ENCODE measurements around the gene CIDEB.
A peak's percentile ranks its signal among the peaks of the same experiment; 100 is the strongest.
"Not testable (repeated sequence)": the region's sequence is repeated elsewhere in the genome, so short reads cannot be mapped to it uniquely, and the experiment has no call there.

The CIDEB gene

DNA sequence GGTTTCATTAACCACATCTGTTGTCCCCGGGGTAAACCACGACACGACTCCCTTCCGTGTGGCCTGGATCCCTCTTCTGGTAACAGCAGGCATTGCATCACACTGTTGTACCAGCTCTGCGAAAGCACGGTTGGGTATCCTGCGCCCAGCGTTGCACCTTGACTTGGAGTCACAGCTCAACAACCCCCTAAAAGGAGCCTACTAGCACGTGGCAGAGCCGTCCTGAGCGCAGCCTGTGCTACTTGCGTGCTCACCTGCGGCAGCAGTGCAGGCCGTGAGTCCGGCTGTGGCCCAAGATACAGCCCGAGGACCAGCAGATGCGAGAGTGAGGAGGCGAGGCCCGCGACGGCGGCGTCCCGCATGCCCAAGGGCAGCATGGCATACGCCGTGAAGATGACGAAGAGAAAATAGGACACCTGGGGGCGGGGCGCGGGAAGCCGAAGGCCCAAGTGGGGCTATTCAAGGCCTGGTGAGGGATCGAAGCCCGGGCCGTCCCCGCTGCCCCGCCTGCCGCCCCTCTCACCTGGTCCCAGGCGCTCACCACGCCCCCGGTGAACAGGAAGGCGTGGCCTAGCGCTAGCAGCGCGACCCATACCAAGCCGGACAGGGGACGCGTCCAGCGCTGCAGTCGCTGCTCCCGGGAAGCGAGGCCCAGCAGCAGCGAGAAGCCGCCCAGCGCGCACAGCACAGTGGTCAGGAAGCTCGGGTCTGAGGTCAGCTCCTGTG, 24.7 kb upstream of the CIDEB start:
- peak; percentile 65 for DNase-seq (ENCODE audit: low read depth, low spot score)

DNA sequence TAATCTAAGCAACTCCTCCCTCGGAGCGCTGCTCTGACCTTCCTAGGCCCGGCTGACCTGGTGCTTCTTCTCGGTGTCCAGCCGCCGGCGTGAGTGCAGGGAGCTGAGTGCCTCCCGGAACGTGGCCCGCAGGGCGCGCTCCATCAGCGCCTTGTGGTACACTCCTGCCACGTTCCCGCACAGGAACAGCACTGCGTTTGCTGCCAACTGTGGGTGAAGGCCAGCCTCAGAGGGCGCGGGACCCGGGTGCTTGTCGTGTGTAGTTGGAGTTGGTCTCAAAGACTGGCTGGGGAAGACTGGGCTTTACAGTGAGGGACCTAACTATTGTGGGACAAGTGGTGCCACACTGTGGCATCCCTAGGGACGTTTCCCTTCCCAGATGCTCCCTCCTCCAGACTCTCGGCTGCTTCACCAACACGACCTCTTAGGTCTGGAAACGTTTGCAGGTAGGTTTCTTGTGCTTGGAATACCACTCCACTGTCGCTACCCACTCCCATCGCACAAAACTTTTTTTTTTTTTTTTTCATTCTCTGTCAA, 24.0 kb upstream of the CIDEB start:
- no peak for DNase-seq (ENCODE audit: low read depth, low spot score)

DNA sequence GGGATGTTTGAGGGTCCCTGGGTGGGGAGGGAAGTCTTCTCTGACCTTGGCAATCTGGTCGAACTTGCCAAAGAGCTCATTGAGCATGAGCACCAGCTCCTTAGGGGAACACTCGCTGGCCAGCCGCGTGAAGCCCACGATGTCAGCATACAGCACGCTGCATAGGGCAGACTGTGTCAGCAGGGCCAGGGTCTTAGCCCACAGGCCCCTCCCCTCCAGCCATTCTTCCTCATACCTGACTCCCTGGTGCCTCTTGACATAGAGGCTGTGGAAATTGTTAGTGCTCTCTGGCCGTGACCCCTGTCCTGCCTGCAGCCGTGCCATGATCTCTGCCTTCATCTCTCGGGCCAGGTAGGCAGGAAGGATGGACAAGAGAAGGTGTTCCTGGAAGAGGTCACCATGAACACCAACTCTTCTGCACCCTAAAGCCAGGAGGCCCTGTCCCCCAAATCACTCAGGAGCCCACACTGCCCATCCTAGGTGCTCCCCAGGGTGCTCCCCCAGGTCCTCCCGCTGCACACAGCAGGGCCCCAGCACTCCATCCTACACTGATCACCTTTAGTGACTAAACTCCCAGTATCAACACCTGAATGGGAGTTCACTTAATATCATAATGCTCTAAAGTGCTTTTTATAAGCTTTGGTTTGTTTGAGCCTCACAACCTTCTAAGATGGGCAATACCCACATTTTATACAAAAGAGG, 23.3 kb upstream of the CIDEB start:
- no peak for DNase-seq (ENCODE audit: low read depth, low spot score)

DNA sequence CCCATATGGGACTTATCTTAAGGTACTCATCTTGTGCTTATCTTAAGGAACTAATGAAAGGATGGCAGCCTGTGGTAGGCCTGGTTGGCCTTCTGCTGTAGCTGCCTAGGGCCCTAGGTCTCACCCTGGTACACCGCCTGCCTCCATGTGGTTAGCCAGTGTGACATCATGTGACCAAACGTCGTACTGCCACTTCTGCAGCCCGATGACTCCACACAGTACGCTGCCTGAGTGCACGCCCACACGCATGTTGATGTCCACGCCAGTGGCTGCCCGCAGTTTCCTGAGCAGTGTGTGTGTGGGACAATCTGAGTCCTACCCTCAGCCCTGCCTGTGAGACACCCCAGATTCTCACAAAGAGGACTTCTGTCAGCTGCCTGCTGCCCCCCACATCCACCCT, 22.0 kb upstream of the CIDEB start:
- no peak for DNase-seq (ENCODE audit: low read depth, low spot score)

DNA sequence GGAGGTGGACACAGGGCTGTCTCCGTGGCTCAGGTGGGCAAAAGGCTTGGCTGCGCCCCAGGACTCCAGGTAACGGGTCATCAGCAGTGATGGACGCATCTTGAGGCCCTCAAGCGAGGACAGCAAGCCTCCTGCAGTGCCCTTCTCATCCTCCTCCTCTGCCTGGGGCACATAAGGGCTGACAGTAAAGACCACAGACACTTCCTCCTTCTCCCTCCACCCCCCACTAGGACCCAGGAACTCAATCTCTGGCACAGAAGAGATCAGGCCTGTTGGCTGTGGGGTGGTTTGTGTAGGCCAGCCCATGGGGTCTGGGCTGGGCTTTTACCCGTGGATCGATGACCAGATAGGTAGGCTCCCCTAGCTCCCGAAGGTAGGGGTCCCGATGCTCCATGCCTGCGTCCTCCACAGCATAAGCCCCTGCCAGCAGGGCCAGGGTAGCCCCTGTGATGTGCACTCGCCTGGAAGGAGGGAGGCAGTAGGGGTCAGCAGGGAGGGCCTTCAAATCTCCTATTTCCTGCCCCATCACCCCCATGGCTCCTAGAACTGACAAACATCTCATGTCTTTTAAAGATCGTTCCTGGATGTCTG, 21.4 kb upstream of the CIDEB start:
- DNase-seq (ENCODE audit: low read depth, low spot score), result no peak

DNA sequence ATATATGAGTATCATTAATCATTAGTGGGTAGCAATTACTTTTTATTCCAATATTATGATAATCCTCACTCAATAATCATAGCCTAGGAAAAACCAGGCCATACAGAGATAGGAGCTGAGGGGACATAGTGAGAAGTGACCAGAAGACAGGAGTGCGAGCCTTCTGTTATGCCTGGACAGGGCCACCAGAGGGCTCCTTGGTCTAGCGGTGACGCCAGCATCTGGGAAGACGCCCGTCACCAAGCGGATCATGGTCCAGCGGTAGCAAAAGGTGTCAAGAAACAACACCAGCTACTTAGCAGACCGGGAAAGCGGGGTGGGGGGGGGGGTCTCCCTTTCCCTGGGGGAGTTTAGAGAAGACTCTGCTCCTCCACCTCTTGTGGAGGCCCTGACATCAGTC, 20.1 kb upstream of the CIDEB start:
- not testable (repeated sequence) for DNase-seq (ENCODE audit: low read depth, low spot score)

DNA sequence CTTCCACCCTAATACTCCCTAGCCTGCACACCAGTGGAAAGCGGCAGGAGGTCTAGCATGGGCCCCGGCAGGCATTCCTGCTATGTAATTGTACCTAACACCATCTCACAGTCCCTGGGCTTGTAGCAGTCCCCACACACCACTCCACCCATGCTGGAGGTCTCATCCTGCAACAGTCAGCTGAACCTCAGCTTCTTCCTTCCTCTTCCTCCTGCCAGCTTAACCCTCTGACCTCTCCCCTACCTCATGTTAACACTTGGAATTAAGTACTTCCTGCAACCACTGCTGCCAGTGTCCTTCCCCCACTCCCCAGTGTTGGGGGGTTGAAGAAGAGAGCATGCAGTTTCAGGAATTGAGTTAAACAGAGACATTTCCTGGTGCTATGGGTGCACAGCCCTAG, 19.5 kb upstream of the CIDEB start:
- DNase-seq (ENCODE audit: low read depth, low spot score), result no peak

DNA sequence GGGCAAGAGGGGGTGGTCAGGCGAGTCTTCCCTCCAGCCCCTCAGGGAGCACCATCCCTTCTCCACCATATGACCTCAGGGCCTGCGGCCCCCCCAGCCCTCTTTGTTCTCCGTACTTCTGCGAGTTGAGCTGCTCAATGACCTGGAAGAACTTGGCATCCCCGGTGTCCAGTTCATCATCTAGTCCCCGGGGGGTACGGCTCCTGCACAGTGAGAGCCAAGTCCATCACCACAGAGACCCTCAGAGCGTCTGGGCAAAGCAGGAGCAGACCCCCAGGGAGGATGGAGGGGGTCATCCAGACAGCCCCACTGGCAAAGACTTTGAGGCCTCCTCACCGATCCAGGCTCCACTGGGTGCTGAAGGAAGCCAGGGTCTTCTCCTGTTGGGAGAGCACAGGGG, 18.2 kb upstream of the CIDEB start:
- DNase-seq (ENCODE audit: low read depth, low spot score), result no peak

DNA sequence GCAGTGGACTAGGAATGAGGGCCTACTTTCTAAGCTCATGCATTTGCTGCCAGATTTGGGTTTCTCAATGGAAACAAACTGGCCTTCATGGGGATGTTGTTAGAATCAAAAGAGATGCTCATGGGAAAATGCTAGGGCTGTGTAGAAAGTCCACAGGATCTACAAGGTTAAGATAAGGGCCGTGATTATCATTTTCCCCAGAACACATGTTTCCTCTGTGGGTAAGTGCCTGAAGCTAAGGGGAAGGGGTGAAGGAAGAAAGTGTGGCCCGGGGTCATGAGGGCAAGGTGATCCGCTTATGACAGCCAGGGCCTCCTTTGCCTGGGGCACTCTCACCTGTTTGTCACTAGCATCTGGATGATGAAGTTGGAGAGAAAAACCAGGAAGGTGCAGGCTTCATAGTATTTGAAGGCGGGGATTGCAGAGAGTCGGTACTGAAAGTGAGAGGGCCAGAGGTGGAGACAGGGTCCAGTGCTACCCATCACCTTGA, 17.3 kb upstream of the CIDEB start:
- no peak for DNase-seq (ENCODE audit: low read depth, low spot score)

DNA sequence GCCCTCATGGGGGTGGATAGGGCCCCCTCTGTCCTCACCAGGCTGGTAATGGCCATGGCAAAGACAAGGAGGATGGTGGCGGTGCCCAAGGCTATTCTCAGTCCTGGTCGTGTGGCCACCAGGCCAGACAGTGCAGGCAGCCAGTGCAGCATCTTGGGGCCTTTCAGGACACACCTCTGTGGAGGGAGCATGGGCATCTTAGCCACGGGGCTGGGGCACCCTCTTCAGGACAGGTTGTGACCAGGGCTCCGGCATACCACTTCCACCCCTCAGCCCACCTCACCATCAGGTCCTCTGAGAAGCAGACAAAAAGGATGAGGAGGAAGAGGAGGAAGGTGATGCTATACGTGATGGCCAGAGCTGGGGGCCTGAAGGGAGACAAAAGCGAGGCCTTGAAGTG, 16.2 kb upstream of the CIDEB start:
- no peak for DNase-seq (ENCODE audit: low read depth, low spot score)

DNA sequence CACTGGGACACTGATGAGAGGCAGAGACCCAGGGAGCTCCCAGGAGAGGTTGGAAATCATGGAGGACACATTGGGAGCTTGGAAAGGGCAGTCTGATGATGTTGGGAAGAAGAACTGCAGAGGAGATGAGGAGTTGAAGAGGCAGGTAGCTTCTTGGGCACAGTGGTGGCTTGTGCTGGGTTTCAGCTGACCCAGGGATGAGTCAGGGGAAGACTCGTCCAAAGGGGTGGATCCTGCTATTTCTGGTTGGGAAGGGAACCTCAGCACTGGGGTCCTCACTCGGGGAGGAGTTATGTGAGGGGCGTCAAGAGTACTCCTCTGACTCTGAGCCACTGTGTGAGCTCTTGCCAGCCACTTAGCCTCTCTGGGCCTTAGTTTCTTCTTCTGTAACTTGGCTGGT, 15.6 kb upstream of the CIDEB start:
- DNase-seq (ENCODE audit: low read depth, low spot score), result no peak

DNA sequence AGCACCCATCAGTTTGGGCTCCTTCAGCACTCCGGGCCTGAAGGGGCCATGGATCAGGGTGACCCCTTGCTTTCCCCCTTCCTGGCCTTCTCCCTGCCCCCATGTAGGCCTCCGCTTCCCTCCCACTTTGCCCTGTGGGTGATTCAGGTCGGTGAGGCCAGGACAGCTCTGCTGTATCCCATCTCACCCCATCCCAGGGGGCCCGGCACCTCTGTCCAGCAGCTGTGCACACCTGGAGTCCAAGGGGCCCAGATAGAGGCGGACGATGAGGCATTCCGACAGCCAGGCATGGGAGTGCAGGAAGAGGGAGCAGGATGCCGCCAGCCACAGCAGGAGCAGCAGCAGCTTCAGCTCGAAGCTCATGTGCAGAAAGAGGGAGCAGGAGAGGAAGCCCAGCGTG, 14.9 kb upstream of the CIDEB start:
- no peak for DNase-seq (ENCODE audit: low read depth, low spot score)

DNA sequence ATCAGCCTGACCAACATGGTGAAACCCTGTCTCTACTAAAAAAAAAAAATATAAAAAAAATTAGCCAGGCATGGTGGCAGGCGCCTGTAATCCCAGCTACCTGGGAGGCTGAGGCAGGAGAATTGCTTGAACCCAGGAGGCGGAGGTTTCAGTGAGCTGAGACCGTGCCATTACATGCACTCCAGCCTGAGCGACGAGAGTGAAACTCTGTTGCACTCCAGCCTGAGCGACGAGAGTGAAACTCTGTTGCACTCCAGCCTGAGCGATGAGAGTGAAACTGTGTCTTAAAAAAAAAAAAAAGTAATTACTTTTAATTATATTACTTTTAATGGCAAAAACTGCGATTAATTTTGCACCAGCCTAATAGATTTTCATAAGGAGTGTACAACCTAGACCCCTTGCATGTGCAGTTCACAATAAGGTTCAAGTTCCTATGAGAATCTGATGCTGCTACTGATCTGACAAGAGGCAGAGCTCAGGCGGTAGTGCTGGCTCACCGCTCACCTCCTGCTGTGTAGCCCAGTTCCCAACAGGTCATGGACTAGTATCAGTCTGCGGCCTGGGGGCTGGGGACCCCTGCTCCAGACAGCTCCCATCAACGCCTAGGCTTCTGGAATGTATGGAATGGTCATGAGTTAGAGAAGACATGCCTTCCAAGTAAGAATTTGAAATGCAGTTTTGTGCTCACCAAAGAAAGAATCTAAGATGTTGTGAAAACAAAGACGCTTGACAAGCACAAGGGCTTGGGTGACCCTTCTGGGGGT, 13.6 kb upstream of the CIDEB start:
- no peak for DNase-seq (ENCODE audit: low read depth, low spot score)

DNA sequence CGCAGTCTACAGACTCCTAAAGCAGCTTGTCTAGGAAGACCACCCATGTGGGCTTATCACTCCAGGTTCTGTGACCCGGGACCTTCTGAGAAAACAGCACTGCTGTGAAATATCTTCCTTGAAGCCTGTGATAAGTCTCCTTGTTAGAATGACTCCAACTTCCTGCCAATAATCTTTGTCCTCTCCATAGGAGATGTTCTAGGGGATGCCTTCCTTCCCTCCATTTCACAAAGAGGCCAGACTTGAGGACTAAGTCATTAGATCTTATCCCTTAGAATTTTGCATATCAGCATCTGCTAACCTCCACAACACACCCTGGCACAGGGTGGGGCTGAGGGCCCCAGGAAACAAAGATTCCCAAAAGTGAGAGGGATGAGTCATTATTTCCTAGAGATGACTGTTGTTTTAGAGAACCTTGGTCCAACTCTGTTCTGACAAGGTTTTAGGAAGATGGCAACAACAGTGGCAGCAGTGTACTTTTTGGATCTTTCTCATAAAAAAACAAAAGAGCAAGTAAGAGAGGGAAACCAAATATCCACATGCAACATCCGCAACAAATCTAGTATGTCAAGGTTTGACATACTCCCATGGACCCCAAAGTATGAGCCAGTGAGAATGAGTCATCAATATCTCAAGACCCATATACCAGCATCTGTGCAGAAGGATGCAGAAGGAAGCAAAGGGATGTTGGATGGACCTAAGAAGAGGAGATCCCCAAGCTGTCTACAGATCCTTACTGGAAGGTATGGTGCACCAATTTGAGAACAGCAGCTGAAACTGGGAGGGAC, 9.6 kb upstream of the CIDEB start:
- no peak for DNase-seq (ENCODE audit: low read depth, low spot score)

DNA sequence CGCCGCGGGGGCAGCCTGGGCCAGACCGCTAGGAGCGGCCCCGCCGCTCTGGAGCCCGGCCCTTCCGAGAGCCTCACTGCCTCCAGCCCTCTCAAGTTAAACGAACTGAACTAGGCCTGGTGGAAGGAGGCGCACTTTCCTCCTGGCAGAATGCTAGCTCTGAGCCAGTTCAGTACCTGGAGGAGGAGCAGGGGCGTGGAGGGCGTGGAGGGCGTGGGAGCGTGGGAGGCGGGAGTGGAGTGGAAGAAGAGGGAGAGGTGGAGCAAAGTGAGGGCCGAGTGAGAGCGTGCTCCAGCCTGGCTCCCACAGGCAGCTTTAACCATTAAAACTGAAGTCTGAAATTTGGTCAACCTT, 8.8 kb upstream of the CIDEB start:
- no peak for DNase-seq (ENCODE audit: low read depth, low spot score)

DNA sequence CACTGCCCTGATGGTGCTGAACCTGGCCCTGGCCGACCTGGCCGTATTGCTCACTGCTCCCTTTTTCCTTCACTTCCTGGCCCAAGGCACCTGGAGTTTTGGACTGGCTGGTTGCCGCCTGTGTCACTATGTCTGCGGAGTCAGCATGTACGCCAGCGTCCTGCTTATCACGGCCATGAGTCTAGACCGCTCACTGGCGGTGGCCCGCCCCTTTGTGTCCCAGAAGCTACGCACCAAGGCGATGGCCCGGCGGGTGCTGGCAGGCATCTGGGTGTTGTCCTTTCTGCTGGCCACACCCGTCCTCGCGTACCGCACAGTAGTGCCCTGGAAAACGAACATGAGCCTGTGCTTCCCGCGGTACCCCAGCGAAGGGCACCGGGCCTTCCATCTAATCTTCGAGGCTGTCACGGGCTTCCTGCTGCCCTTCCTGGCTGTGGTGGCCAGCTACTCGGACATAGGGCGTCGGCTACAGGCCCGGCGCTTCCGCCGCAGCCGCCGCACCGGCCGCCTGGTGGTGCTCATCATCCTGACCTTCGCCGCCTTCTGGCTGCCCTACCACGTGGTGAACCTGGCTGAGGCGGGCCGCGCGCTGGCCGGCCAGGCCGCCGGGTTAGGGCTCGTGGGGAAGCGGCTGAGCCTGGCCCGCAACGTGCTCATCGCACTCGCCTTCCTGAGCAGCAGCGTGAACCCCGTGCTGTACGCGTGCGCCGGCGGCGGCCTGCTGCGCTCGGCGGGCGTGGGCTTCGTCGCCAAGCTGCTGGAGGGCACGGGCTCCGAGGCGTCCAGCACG, 8.2 kb upstream of the CIDEB start:
- DNase-seq (ENCODE audit: low read depth, low spot score), result no peak

DNA sequence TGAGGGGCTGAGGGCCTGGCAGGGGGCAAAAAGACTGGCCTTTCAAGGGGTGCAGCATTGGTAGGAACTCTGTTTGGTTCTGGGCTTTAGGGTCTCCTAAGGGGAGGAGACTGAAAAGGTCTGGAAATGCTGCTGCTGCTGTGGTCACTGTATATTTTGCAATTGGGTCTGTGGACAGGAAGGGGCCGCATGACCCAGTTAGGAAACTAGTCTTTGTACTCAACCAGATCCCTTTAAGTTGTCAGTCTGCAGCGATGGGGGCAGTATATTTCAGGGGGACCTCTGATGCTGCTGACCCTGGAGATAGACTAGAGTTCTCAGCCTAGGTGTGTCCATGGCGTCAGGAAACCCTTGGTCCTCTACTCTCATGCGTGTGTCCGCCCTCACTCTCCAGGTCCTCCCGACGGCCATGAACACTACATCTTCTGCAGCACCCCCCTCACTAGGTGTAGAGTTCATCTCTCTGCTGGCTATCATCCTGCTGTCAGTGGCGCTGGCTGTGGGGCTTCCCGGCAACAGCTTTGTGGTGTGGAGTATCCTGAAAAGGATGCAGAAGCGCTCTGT, 7.5 kb upstream of the CIDEB start:
- DNase-seq (ENCODE audit: low read depth, low spot score), result no peak

DNA sequence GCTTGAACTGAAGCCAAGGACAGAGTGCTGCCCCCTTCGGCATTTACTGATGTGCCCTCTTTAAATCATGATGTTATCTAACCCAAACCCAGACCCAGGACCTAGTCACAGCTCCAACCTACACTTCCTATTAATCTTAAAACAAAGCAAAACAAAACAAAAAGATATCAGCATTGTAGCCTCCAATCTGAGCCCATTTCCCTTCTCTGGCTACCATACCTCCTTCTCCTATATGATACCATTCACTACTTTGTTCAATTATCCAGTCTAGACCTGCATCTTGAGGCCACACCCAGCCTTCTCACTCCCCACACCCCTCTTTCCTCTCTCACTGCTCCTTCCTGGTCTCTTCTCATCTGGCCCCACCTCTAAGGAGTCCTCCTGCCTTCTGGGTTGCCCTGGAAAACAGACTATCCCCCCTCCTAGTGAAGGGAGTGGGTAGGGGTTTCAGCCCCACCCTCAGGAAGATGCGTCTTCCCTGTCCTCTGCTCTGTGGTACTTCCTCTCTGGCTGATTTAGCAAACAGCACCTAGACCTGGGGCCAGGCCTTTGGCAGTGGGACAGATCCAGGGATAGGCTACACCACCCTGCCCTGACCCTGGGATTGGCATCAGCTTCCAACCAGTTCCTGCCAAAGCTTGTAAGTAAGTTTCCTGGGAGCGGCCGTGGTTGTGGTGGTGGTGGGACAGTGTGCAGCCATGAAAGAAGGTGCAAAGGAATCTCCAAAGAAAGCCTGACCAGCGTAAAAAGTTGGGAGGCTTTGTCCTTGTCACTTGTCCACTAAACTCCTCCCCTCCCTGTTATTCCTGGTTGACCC, 6.8 kb upstream of the CIDEB start:
- DNase-seq (ENCODE audit: low read depth, low spot score), result no peak

DNA sequence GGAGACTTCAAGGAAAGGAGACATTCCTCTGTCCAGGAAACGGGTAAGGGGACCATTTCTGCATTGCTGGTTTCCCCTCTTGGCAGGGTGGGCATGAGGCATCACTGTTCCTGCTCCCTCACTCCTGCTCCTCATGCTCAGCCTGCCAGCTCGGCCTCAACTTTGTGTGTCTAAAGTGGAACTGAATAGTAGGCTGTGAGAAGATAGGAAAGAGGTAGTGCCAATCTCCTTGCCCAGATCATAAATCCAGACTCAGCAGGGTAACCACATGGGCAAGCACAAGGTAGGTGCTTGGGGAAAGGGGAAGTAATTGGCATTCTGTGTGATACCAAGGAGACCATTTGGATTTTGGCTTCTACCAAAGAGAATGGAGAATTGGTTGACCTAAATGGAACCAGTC, 6.1 kb upstream of the CIDEB start:
- DNase-seq (ENCODE audit: low read depth, low spot score), result no peak

All from activated naive CD8-positive, alpha-beta T cell treated with anti-CD3 and anti-CD28 coated beads, Interleukin-2, amount 50 U/mL, for 16 hours (primary cell).